GM18499 (cell line): ENCODE data around the gene PPP1R15A.
"Not testable (repeated sequence)": the region's sequence is repeated elsewhere in the genome, so short reads cannot be mapped to it uniquely, and the experiment has no call there.

Experiments
- ATAC-seq: cut with Tn5 transposase; IDR thresholded peaks from one replicate; pipeline ENCODE4 v1.9.1; 2021; ENCODE audit warnings: moderate number of reproducible peaks; ENCODE audit not compliant: insufficient read depth, unreplicated experiment

The PPP1R15A gene

GRCh38 chr19:48909424-48910077 is 37.3 kb downstream of the PPP1R15A start:
- not testable (repeated sequence) for ATAC-seq

GRCh38 chr19:48910803-48911202 is 38.6 kb downstream of the PPP1R15A start:
- ATAC-seq: no peak

- no peak for ATAC-seq
These were observed 41.1 kb downstream of the PPP1R15A start for GRCh38 chr19:48913114-48913889.

GRCh38 chr19:48914181-48914580 is 42.0 kb downstream of the PPP1R15A start:
- ATAC-seq: no peak

GRCh38 chr19:48915757-48916156 is 43.5 kb downstream of the PPP1R15A start:
- no peak for ATAC-seq

GRCh38 chr19:48918071-48918470 is 45.9 kb downstream of the PPP1R15A start:
- no peak for ATAC-seq

GRCh38 chr19:48918801-48919247 is 46.6 kb downstream of the PPP1R15A start:
- ATAC-seq: no peak

- ATAC-seq: not testable (repeated sequence)
These were observed 47.0 kb downstream of the PPP1R15A start for GRCh38 chr19:48919271-48919670.

GRCh38 chr19:48920949-48921348 is 48.7 kb downstream of the PPP1R15A start:
- no peak for ATAC-seq

- ATAC-seq: no peak
These were observed 49.7 kb downstream of the PPP1R15A start for GRCh38 chr19:48921721-48922500.

GRCh38 chr19:48922548-48923490 is 50.6 kb downstream of the PPP1R15A start:
- no peak for ATAC-seq

GRCh38 chr19:48925240-48925843 is 53.1 kb downstream of the PPP1R15A start:
- ATAC-seq: no peak
